ENCODE results near the gene STK33. TPM values are rescaled to one million over a fixed set of nuclear protein-coding genes. Genes with fewer than 3 reads are reported as not detected.

STK33 gene
- total RNA-seq (1 to 10 TPM in 1 of 2 donors, under 1 TPM in 1; 0.88 to 3.8 TPM), polyA plus RNA-seq (1 to 10 TPM in 1 of 2 donors, under 1 TPM in 1; 0.10 to 2.3 TPM)
- long read RNA-seq, donor 1: 0 reads
- long read RNA-seq, donor 2, partial matches to known transcripts: 0 of 1 reads
- long read RNA-seq, donor 2, other reads (novel, unspliced or antisense): 1 of 1 reads

GRCh38 chr11:8593935-8594909 is at the start of gene STK33:
Gene STK33 (minus strand): TSS chr11:8594228. CDS start chr11:8474905, 119,323 bp downstream.
- Histone ChIP-seq H3K9me3 (ENCODE audit: control insufficient read depth, low read length) (no peaks in the 10 kb centered on the region), H3K27ac (ENCODE audit: low read depth in 1 of 2, low read length in 2 of 2) (no peak within 1 kb of the TSS), H3K36me3 (ENCODE audit: control insufficient read depth in 1 of 2, insufficient read depth in 2 of 2, low read length in 1 of 2) (no peaks in the 10 kb centered on the region), H3K4me3 (ENCODE audit: low read length in 2 of 2) (peak within 1 kb of the TSS; percentile 27 to 28), H3K27me3 (ENCODE audit: control insufficient read depth in 1 of 2, insufficient read depth in 2 of 2, low read length in 1 of 2) (peaks cover 0 to 1% of the 10 kb centered on the region in 2 donors), H3K4me1 (ENCODE audit: control insufficient read depth in 1 of 2, insufficient read depth in 2 of 2, low read length in 2 of 2) (no peaks in the 10 kb centered on the region)
- peak; percentile 62 for ATAC-seq (ENCODE audit: low FRiP score)
- 5 to 7% methylated on average over 44 to 55 of the region's 55 CpGs for WGBS, 2 donors
- intact Hi-C loops (cut with DNase I): no loop called here
- DNase-seq: peak in 1 of 2 donors; percentile 75

GRCh38 chr11:8642196-8642841 is 48.3 kb upstream of the STK33 start:
- Histone ChIP-seq H3K9me3 (ENCODE audit: control insufficient read depth, low read length) (no peaks in the 10 kb centered on the region), H3K4me1 (ENCODE audit: control insufficient read depth in 1 of 2, insufficient read depth in 2 of 2, low read length in 2 of 2) (no peaks in the 10 kb centered on the region), H3K4me3 (ENCODE audit: low read length in 2 of 2) (no peak overlapping the region), H3K27ac (ENCODE audit: low read depth in 1 of 2, low read length in 2 of 2) (no peak overlapping the region), H3K27me3 (ENCODE audit: control insufficient read depth in 1 of 2, insufficient read depth in 2 of 2, low read length in 1 of 2) (no peaks in the 10 kb centered on the region), H3K36me3 (ENCODE audit: control insufficient read depth in 1 of 2, insufficient read depth in 2 of 2, low read length in 1 of 2) (peaks cover 7 to 11% of the 10 kb centered on the region in 2 donors)
- WGBS, 2 donors: 72 to 74% methylated on average over 5 of the region's 5 CpGs
- ATAC-seq (ENCODE audit: low FRiP score): no peak
- DNase-seq: no peak
- intact Hi-C loops (cut with DNase I): no loop called here

- intact Hi-C loops (cut with DNase I): no loop called here
- H3K36me3 ChIP-seq (ENCODE audit: control insufficient read depth in 1 of 2, insufficient read depth in 2 of 2, low read length in 1 of 2): peaks cover 7 to 11% of the 10 kb centered on the region in 2 donors
- no peaks in the 10 kb centered on the region for H3K27me3 ChIP-seq (ENCODE audit: control insufficient read depth in 1 of 2, insufficient read depth in 2 of 2, low read length in 1 of 2)
- no peaks in the 10 kb centered on the region for H3K4me1 ChIP-seq (ENCODE audit: control insufficient read depth in 1 of 2, insufficient read depth in 2 of 2, low read length in 2 of 2)
- ATAC-seq (ENCODE audit: low FRiP score) (no peak), DNase-seq (no peak)
- H3K4me3 ChIP-seq (ENCODE audit: low read length in 2 of 2): no peak overlapping the region
- no peaks in the 10 kb centered on the region for H3K9me3 ChIP-seq (ENCODE audit: control insufficient read depth, low read length)
- H3K27ac ChIP-seq (ENCODE audit: low read depth in 1 of 2, low read length in 2 of 2): no peak overlapping the region
- 94 to 96% methylated on average over 2 of the region's 2 CpGs for WGBS, 2 donors
These were observed 47.3 kb upstream of the STK33 start for GRCh38 chr11:8641332-8641731.

GRCh38 chr11:8640267-8640906 is 46.4 kb upstream of the STK33 start:
- WGBS, 2 donors: 40 to 53% methylated on average over 4 to 5 of the region's 5 CpGs
- ATAC-seq (ENCODE audit: low FRiP score) (no peak), DNase-seq (no peak)
- Histone ChIP-seq H3K9me3 (ENCODE audit: control insufficient read depth, low read length) (no peaks in the 10 kb centered on the region), H3K4me1 (ENCODE audit: control insufficient read depth in 1 of 2, insufficient read depth in 2 of 2, low read length in 2 of 2) (no peaks in the 10 kb centered on the region), H3K36me3 (ENCODE audit: control insufficient read depth in 1 of 2, insufficient read depth in 2 of 2, low read length in 1 of 2) (peaks cover 4 to 7% of the 10 kb centered on the region in 2 donors), H3K4me3 (ENCODE audit: low read length in 2 of 2) (no peak overlapping the region), H3K27ac (ENCODE audit: low read depth in 1 of 2, low read length in 2 of 2) (no peak overlapping the region), H3K27me3 (ENCODE audit: control insufficient read depth in 1 of 2, insufficient read depth in 2 of 2, low read length in 1 of 2) (no peaks in the 10 kb centered on the region)
- intact Hi-C loops (cut with DNase I): no loop called here

GRCh38 chr11:8639655-8640054 is 45.6 kb upstream of the STK33 start:
- no peak for ATAC-seq (ENCODE audit: low FRiP score)
- peaks cover 0 to 7% of the 10 kb centered on the region in 2 donors for H3K36me3 ChIP-seq (ENCODE audit: control insufficient read depth in 1 of 2, insufficient read depth in 2 of 2, low read length in 1 of 2)

GRCh38 chr11:8638300-8638699 is 44.3 kb upstream of the STK33 start:
- no peak for ATAC-seq (ENCODE audit: low FRiP score)
- no peaks in the 10 kb centered on the region for H3K9me3 ChIP-seq (ENCODE audit: control insufficient read depth, low read length)
- intact Hi-C loops (cut with DNase I): no loop called here
- H3K4me3 ChIP-seq (ENCODE audit: low read length in 2 of 2): no peak overlapping the region
- no peak overlapping the region for H3K27ac ChIP-seq (ENCODE audit: low read depth in 1 of 2, low read length in 2 of 2)
- no peaks in the 10 kb centered on the region for H3K4me1 ChIP-seq (ENCODE audit: control insufficient read depth in 1 of 2, insufficient read depth in 2 of 2, low read length in 2 of 2)
- 89 to 91% methylated on average over 5 of the region's 5 CpGs for WGBS, 2 donors
- H3K27me3 ChIP-seq (ENCODE audit: control insufficient read depth in 1 of 2, insufficient read depth in 2 of 2, low read length in 1 of 2): no peaks in the 10 kb centered on the region
- no peak for DNase-seq
- peaks cover 0 to 9% of the 10 kb centered on the region in 2 donors for H3K36me3 ChIP-seq (ENCODE audit: control insufficient read depth in 1 of 2, insufficient read depth in 2 of 2, low read length in 1 of 2)

More at GRCh38 chr11:8639655-8640054, 45.6 kb upstream of the STK33 start:
- Histone ChIP-seq H3K27me3 (ENCODE audit: control insufficient read depth in 1 of 2, insufficient read depth in 2 of 2, low read length in 1 of 2) (no peaks in the 10 kb centered on the region), H3K4me3 (ENCODE audit: low read length in 2 of 2) (no peak overlapping the region), H3K9me3 (ENCODE audit: control insufficient read depth, low read length) (no peaks in the 10 kb centered on the region), H3K27ac (ENCODE audit: low read depth in 1 of 2, low read length in 2 of 2) (no peak overlapping the region), H3K4me1 (ENCODE audit: control insufficient read depth in 1 of 2, insufficient read depth in 2 of 2, low read length in 2 of 2) (no peaks in the 10 kb centered on the region)
- DNase-seq: no peak
- 90 to 92% methylated on average over 3 of the region's 3 CpGs for WGBS, 2 donors
- intact Hi-C loops (cut with DNase I): no loop called here

GRCh38 chr11:8636127-8636526 is 42.1 kb upstream of the STK33 start:
- intact Hi-C loops (cut with DNase I): no loop called here
- Histone ChIP-seq H3K27ac (ENCODE audit: low read depth in 1 of 2, low read length in 2 of 2) (no peak overlapping the region), H3K36me3 (ENCODE audit: control insufficient read depth in 1 of 2, insufficient read depth in 2 of 2, low read length in 1 of 2) (peaks cover 0 to 9% of the 10 kb centered on the region in 2 donors), H3K4me3 (ENCODE audit: low read length in 2 of 2) (no peak overlapping the region), H3K9me3 (ENCODE audit: control insufficient read depth, low read length) (no peaks in the 10 kb centered on the region), H3K4me1 (ENCODE audit: control insufficient read depth in 1 of 2, insufficient read depth in 2 of 2, low read length in 2 of 2) (no peaks in the 10 kb centered on the region), H3K27me3 (ENCODE audit: control insufficient read depth in 1 of 2, insufficient read depth in 2 of 2, low read length in 1 of 2) (no peaks in the 10 kb centered on the region)
- no peak for DNase-seq
- no peak for ATAC-seq (ENCODE audit: low FRiP score)
- 94% methylated on average over 2 of the region's 2 CpGs for whole genome bisulfite sequencing, 2 donors

GRCh38 chr11:8634498-8634897 is 40.5 kb upstream of the STK33 start:
- DNase-seq (no peak), ATAC-seq (ENCODE audit: low FRiP score) (no peak)
- intact Hi-C loops (cut with DNase I): no loop called here
- Histone ChIP-seq H3K36me3 (ENCODE audit: control insufficient read depth in 1 of 2, insufficient read depth in 2 of 2, low read length in 1 of 2) (peaks cover 0 to 4% of the 10 kb centered on the region in 2 donors), H3K4me3 (ENCODE audit: low read length in 2 of 2) (no peak overlapping the region), H3K27me3 (ENCODE audit: control insufficient read depth in 1 of 2, insufficient read depth in 2 of 2, low read length in 1 of 2) (no peaks in the 10 kb centered on the region), H3K27ac (ENCODE audit: low read depth in 1 of 2, low read length in 2 of 2) (no peak overlapping the region), H3K9me3 (ENCODE audit: control insufficient read depth, low read length) (no peaks in the 10 kb centered on the region), H3K4me1 (ENCODE audit: control insufficient read depth in 1 of 2, insufficient read depth in 2 of 2, low read length in 2 of 2) (no peaks in the 10 kb centered on the region)
- 95 to 96% methylated on average over 6 of the region's 6 CpGs for whole genome bisulfite sequencing, 2 donors

All from aorta (tissue), 5 donors.